ENCODE measurements around the gene CD164L2.
A peak's percentile ranks its signal among the peaks of the same experiment; 100 is the strongest.

CD164L2 gene

GRCh38 chr1:27399251-27400025 lies 16.3 kb upstream of the CD164L2 start:
- DNase-seq (ENCODE audit: extremely low read depth, low read depth): no peak
- no peak for TF ChIP-seq CTCF (IDR thresholded peaks at IDR 0.05; ENCODE audit: low read depth, low read length, missing control alignments)
- no peak overlapping the region for H3K4me3 ChIP-seq (replicated peaks; ENCODE audit: low read depth, low read length)

- no peak for TF ChIP-seq CTCF (IDR thresholded peaks at IDR 0.05; ENCODE audit: low read depth, low read length, missing control alignments)
- H3K4me3 ChIP-seq (replicated peaks; ENCODE audit: low read depth, low read length): no peak overlapping the region
- no peak for DNase-seq (ENCODE audit: extremely low read depth, low read depth)
Measured at GRCh38 chr1:27398405-27399149, 15.4 kb upstream of the CD164L2 start.

- no peak for DNase-seq (ENCODE audit: extremely low read depth, low read depth)
- TF ChIP-seq CTCF (IDR thresholded peaks at IDR 0.05; ENCODE audit: low read depth, low read length, missing control alignments): no peak
- no peak overlapping the region for H3K4me3 ChIP-seq (replicated peaks; ENCODE audit: low read depth, low read length)
Measured at GRCh38 chr1:27397749-27398148, 14.6 kb upstream of the CD164L2 start.

GRCh38 chr1:27397110-27397509 lies 14.0 kb upstream of the CD164L2 start:
- no peak overlapping the region for H3K4me3 ChIP-seq (replicated peaks; ENCODE audit: low read depth, low read length)
- no peak for DNase-seq (ENCODE audit: extremely low read depth, low read depth)
- TF ChIP-seq CTCF (IDR thresholded peaks at IDR 0.05; ENCODE audit: low read depth, low read length, missing control alignments): no peak

- no peak overlapping the region for H3K4me3 ChIP-seq (replicated peaks; ENCODE audit: low read depth, low read length)
- peak; percentile 94 for TF ChIP-seq CTCF (IDR thresholded peaks at IDR 0.05; ENCODE audit: low read depth, low read length, missing control alignments)
- peak; percentile 52 for DNase-seq (ENCODE audit: extremely low read depth, low read depth)
Measured at GRCh38 chr1:27395441-27396195, 12.5 kb upstream of the CD164L2 start.

GRCh38 chr1:27394925-27395324 lies 11.8 kb upstream of the CD164L2 start:
- H3K4me3 ChIP-seq (replicated peaks; ENCODE audit: low read depth, low read length): no peak overlapping the region
- no peak for TF ChIP-seq CTCF (IDR thresholded peaks at IDR 0.05; ENCODE audit: low read depth, low read length, missing control alignments)
- no peak for DNase-seq (ENCODE audit: extremely low read depth, low read depth)

All from HFF-Myc (cell line).